Activated CD8-positive, alpha-beta memory T cell treated with anti-CD3 and anti-CD28 coated beads, Interleukin-2, amount 50 U/mL, for 1 hour (primary cell): ENCODE measurements around the gene LRRC71.

Experiments
- DNase-seq: peaks from one replicate; pipeline ENCODE4 v3.0.0-alpha.2; 2020; ENCODE audit errors: extremely low read depth

LRRC71 gene

GRCh38 chr1:156920233-156921052, at the start of gene LRRC71:
Gene LRRC71 (plus strand): TSS chr1:156920632. CDS start chr1:156920804, 172 bp downstream.
- DNase-seq = no peak

GRCh38 chr1:156873659-156874058, 46.8 kb upstream of the LRRC71 start:
- no peak for DNase-seq

- no peak for DNase-seq
Measured at GRCh38 chr1:156874142-156874541, 46.3 kb upstream of the LRRC71 start.

GRCh38 chr1:156874572-156875340, 45.7 kb upstream of the LRRC71 start:
- DNase-seq = no peak

- DNase-seq = no peak
Measured at GRCh38 chr1:156875341-156875615, 45.2 kb upstream of the LRRC71 start.

GRCh38 chr1:156876281-156876680, 44.2 kb upstream of the LRRC71 start:
- no peak for DNase-seq

- no peak for DNase-seq
Measured at GRCh38 chr1:156877433-156878170, 42.8 kb upstream of the LRRC71 start.

GRCh38 chr1:156879876-156880275, 40.6 kb upstream of the LRRC71 start:
- DNase-seq = no peak

- DNase-seq = no peak
Measured at GRCh38 chr1:156880473-156880872, 40.0 kb upstream of the LRRC71 start.

- DNase-seq = no peak
Measured at GRCh38 chr1:156881101-156881500, 39.3 kb upstream of the LRRC71 start.

GRCh38 chr1:156881663-156882062, 38.8 kb upstream of the LRRC71 start:
- no peak for DNase-seq

GRCh38 chr1:156882543-156882942, 37.9 kb upstream of the LRRC71 start:
- DNase-seq = no peak

GRCh38 chr1:156883919-156884318, 36.5 kb upstream of the LRRC71 start:
- DNase-seq = no peak

GRCh38 chr1:156884560-156885184, 35.8 kb upstream of the LRRC71 start:
- no peak for DNase-seq

- DNase-seq = no peak
Measured at GRCh38 chr1:156885314-156885713, 35.1 kb upstream of the LRRC71 start.

GRCh38 chr1:156885880-156886355, 34.5 kb upstream of the LRRC71 start:
- no peak for DNase-seq

GRCh38 chr1:156886583-156887281, 33.7 kb upstream of the LRRC71 start:
- DNase-seq = no peak

GRCh38 chr1:156887317-156887716, 33.1 kb upstream of the LRRC71 start:
- no peak for DNase-seq

- DNase-seq = no peak
Measured at GRCh38 chr1:156887734-156888133, 32.7 kb upstream of the LRRC71 start.

GRCh38 chr1:156889802-156890580, 30.4 kb upstream of the LRRC71 start:
- DNase-seq = no peak
